WTC11 (cell line): ENCODE measurements around the gene SMIM26. TPM values are rescaled to one million over a fixed set of nuclear protein-coding genes. Genes with fewer than 3 reads are reported as not detected.

Experiments
- ATAC-seq: fragments of 200-7000 bp; cut with Tn5 transposase; 2 replicates; pipeline ENCODE4 v1.10.0; 2021; ENCODE audit warnings: mild to moderate bottlenecking, moderate library complexity
- CTCF ChIA-PET: fragments of 300-600 bp; sonication (Branson Sonifier 250); formaldehyde crosslinking; loops from one replicate; lab custom pipeline; 2021; ENCODE audit warnings: antibody characterized with exemption; lab: Charles Lee
- POLR2A ChIA-PET: fragments of 350-600 bp; sonication (Branson Sonifier 250); formaldehyde crosslinking; loops from one replicate; lab custom pipeline; 2021; ENCODE audit warnings: antibody characterized with exemption; lab: Charles Lee
- DNase-seq: peaks from one replicate; pipeline ENCODE4 v3.0.0; 2021; ENCODE audit warnings: low spot score
- H3K27ac Mint-ChIP-seq: 2 replicates; pipeline ENCODE4 v1.8.0; 2021; ENCODE audit warnings: mixed read lengths
- H3K27me3 Mint-ChIP-seq: 2 replicates; pipeline ENCODE4 v1.8.0; 2021; ENCODE audit warnings: low read depth, mild to moderate bottlenecking, moderate library complexity, mixed read lengths
- H3K36me3 Mint-ChIP-seq: 2 replicates; pipeline ENCODE4 v1.8.0; 2021; ENCODE audit warnings: mixed read lengths
- H3K4me1 Mint-ChIP-seq: 2 replicates; pipeline ENCODE4 v1.8.0; 2022; ENCODE audit warnings: mixed read lengths
- H3K4me3 Mint-ChIP-seq: 2 replicates; pipeline ENCODE4 v1.8.0; 2021; ENCODE audit warnings: mild to moderate bottlenecking, moderate library complexity, mixed read lengths
- H3K9me3 Mint-ChIP-seq: 2 replicates; pipeline ENCODE4 v1.8.0; 2021; ENCODE audit warnings: mixed read lengths
- EMX1 ChIP-seq: fragments of 250-450 bp; sonication (Bioruptor Pico); IDR thresholded peaks from 2 replicates; pipeline ENCODE4 v1.8.0; 2021; ENCODE audit warnings: mild to moderate bottlenecking
- ESRRA ChIP-seq: sonication (generic); formaldehyde crosslinking; IDR thresholded peaks from 2 replicates; pipeline ENCODE4 v1.8.1; 2022; ENCODE audit warnings: mild to moderate bottlenecking, missing genetic modification reagents, borderline replicate concordance
- HMGA2 ChIP-seq: fragments of 250-450 bp; sonication (Bioruptor Pico); IDR thresholded peaks from 2 replicates; pipeline ENCODE4 v1.4.0; 2021; ENCODE audit warnings: mild to moderate bottlenecking, moderate library complexity
- JAZF1 ChIP-seq: fragments of 250-450 bp; sonication (Bioruptor Pico); IDR thresholded peaks from 2 replicates; pipeline ENCODE4 v1.9.0; 2021; ENCODE audit warnings: moderate library complexity, mild to moderate bottlenecking, inconsistent platforms
- JUN ChIP-seq: sonication (generic); formaldehyde crosslinking; IDR thresholded peaks from 2 replicates; pipeline ENCODE4 v1.8.0; 2023; ENCODE audit warnings: mild to moderate bottlenecking, missing genetic modification reagents
- PRRX2 ChIP-seq: fragments of 250-450 bp; sonication (Bioruptor Pico); IDR thresholded peaks from 2 replicates; pipeline ENCODE4 v1.8.0; 2021; ENCODE audit warnings: mild to moderate bottlenecking
- ZNF121 ChIP-seq: sonication (generic); formaldehyde crosslinking; IDR thresholded peaks from 2 replicates; pipeline ENCODE4 v1.8.0; 2023; ENCODE audit warnings: missing genetic modification reagents
- ZNF138 ChIP-seq: sonication (generic); formaldehyde crosslinking; conservative IDR thresholded peaks from 2 replicates; pipeline ENCODE4 v1.8.1; 2022; ENCODE audit warnings: mild to moderate bottlenecking, moderate library complexity, missing genetic modification reagents
- ZNF263 ChIP-seq: sonication (generic); formaldehyde crosslinking; IDR thresholded peaks from 2 replicates; pipeline ENCODE4 v1.8.1; 2022; ENCODE audit warnings: low read depth, mild to moderate bottlenecking, moderate library complexity, missing genetic modification reagents
- ZNF416 ChIP-seq: fragments of 250-450 bp; sonication (Bioruptor Pico); IDR thresholded peaks from 2 replicates; pipeline ENCODE4 v1.9.0; 2021; ENCODE audit warnings: mild to moderate bottlenecking, inconsistent platforms
- ZNF671 ChIP-seq: fragments of 250-450 bp; sonication (Bioruptor Pico); IDR thresholded peaks from 2 replicates; pipeline ENCODE4 v1.8.0; 2021; ENCODE audit warnings: mild to moderate bottlenecking
- total RNA-seq: library from RNA; stranded (reverse); gene quantifications from 3 replicates; pipeline ENCODE4 v1.2.3, GENCODE V29; 2021
- TF ChIP-seq, protein P1 (sequence below): sonication (generic); formaldehyde crosslinking; IDR thresholded peaks from 2 replicates; pipeline ENCODE4 v1.8.0; 2023; ENCODE audit warnings: mild to moderate bottlenecking, missing genetic modification reagents
- TF ChIP-seq, protein P2 (sequence below): sonication (generic); formaldehyde crosslinking; IDR thresholded peaks from 2 replicates; pipeline ENCODE4 v1.8.1; 2023; ENCODE audit warnings: mild to moderate bottlenecking, missing genetic modification reagents, moderate library complexity
- TF ChIP-seq, protein P3 (sequence below): sonication (generic); formaldehyde crosslinking; IDR thresholded peaks from 2 replicates; pipeline ENCODE4 v1.8.1; 2022; ENCODE audit warnings: low read depth, mild to moderate bottlenecking, moderate library complexity, missing genetic modification reagents, borderline replicate concordance
- TF ChIP-seq, protein P4 (sequence below): sonication (generic); formaldehyde crosslinking; IDR thresholded peaks from 2 replicates; pipeline ENCODE4 v1.8.0; 2022; ENCODE audit warnings: mild to moderate bottlenecking, missing genetic modification reagents
- TF ChIP-seq, protein P5 (sequence below): fragments of 250-450 bp; sonication (Bioruptor Pico); IDR thresholded peaks from 2 replicates; pipeline ENCODE4 v1.9.0; 2021; ENCODE audit warnings: mild to moderate bottlenecking, borderline replicate concordance

Gene SMIM26
- total RNA-seq, 1 experiment from 2014 or later = 71.9 TPM

DNA sequence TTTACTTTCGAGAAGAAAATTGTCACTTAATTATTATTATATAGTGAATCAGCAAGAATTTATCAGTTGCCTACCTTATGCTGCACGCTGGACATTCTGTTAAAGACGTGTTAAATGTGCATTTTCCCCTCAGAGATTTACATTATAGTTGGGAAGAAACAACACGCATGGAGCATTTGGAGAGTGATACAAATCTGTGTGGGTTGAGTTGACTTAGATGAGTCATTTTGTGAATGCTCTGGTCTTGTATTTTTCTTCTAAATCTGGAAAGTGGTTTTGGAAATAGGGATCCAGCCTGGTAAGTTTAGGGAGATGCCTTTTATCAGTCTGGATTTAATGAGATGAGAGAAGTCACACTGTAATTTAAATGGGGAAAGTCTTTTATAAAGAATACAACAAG lies 24.0 kb upstream of the SMIM26 start:
- H3K27me3 Mint-ChIP-seq = no peaks in the 10 kb centered on the region
- H3K27ac Mint-ChIP-seq = no peak overlapping the region
- H3K36me3 Mint-ChIP-seq = peaks cover 56% of the 10 kb centered on the region
- H3K4me3 Mint-ChIP-seq = no peak overlapping the region
- TF ChIP-seq ZNF416 (CRISPR knock-in tag) (no peak), ZNF263 (CRISPR knock-in tag) (no peak), EMX1 (CRISPR knock-in tag) (no peak), PRRX2 (CRISPR knock-in tag) (no peak), ZNF671 (CRISPR knock-in tag) (no peak), HMGA2 (CRISPR knock-in tag) (no peak), ZNF121 (CRISPR knock-in tag) (no peak), ESRRA (CRISPR knock-in tag) (no peak), JAZF1 (no peak)
- TF ChIP-seq, protein P1, sequence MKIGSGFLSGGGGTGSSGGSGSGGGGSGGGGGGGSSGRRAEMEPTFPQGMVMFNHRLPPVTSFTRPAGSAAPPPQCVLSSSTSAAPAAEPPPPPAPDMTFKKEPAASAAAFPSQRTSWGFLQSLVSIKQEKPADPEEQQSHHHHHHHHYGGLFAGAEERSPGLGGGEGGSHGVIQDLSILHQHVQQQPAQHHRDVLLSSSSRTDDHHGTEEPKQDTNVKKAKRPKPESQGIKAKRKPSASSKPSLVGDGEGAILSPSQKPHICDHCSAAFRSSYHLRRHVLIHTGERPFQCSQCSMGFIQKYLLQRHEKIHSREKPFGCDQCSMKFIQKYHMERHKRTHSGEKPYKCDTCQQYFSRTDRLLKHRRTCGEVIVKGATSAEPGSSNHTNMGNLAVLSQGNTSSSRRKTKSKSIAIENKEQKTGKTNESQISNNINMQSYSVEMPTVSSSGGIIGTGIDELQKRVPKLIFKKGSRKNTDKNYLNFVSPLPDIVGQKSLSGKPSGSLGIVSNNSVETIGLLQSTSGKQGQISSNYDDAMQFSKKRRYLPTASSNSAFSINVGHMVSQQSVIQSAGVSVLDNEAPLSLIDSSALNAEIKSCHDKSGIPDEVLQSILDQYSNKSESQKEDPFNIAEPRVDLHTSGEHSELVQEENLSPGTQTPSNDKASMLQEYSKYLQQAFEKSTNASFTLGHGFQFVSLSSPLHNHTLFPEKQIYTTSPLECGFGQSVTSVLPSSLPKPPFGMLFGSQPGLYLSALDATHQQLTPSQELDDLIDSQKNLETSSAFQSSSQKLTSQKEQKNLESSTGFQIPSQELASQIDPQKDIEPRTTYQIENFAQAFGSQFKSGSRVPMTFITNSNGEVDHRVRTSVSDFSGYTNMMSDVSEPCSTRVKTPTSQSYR (CRISPR knock-in tag) = no peak
- TF ChIP-seq, protein P2, sequence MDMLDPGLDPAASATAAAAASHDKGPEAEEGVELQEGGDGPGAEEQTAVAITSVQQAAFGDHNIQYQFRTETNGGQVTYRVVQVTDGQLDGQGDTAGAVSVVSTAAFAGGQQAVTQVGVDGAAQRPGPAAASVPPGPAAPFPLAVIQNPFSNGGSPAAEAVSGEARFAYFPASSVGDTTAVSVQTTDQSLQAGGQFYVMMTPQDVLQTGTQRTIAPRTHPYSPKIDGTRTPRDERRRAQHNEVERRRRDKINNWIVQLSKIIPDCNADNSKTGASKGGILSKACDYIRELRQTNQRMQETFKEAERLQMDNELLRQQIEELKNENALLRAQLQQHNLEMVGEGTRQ (CRISPR knock-in tag) = no peak
- TF ChIP-seq, protein P3, sequence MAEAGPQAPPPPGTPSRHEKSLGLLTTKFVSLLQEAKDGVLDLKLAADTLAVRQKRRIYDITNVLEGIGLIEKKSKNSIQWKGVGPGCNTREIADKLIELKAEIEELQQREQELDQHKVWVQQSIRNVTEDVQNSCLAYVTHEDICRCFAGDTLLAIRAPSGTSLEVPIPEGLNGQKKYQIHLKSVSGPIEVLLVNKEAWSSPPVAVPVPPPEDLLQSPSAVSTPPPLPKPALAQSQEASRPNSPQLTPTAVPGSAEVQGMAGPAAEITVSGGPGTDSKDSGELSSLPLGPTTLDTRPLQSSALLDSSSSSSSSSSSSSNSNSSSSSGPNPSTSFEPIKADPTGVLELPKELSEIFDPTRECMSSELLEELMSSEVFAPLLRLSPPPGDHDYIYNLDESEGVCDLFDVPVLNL (CRISPR knock-in tag) = no peak
- H3K4me1 Mint-ChIP-seq = no peaks in the 10 kb centered on the region
- POLR2A ChIA-PET = no interaction called here
- CTCF ChIA-PET = no interaction called here
- ATAC-seq (no peak), DNase-seq (no peak)
- no peaks in the 10 kb centered on the region for H3K9me3 Mint-ChIP-seq

DNA sequence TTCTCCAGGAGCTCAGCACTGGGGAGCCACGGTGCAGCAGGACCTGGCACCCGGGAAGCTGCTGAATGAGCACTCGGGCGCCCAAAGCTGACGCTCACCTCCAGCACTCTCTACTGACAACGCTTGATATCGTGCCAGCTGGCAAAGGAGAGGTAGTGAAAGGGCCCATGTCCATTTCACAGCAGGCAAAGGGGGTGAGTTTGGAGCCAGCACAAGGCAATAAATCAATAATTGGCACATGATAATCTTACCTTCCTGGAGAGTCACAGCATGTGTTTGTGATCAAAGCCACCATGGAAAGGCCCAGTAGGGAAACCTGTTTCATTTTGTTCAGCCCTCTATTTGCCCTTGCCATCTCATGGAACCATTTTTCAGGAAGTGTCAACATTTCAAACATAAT lies 23.3 kb upstream of the SMIM26 start:
- Mint-ChIP-seq H3K9me3 (no peaks in the 10 kb centered on the region), H3K36me3 (peaks cover 55% of the 10 kb centered on the region), H3K4me3 (no peak overlapping the region), H3K27ac (no peak overlapping the region), H3K27me3 (no peaks in the 10 kb centered on the region), H3K4me1 (no peaks in the 10 kb centered on the region)
- ATAC-seq (no peak), DNase-seq (no peak)
- ChIA-PET POLR2A (no interaction called here), CTCF (no interaction called here)
- TF ChIP-seq, protein P4, sequence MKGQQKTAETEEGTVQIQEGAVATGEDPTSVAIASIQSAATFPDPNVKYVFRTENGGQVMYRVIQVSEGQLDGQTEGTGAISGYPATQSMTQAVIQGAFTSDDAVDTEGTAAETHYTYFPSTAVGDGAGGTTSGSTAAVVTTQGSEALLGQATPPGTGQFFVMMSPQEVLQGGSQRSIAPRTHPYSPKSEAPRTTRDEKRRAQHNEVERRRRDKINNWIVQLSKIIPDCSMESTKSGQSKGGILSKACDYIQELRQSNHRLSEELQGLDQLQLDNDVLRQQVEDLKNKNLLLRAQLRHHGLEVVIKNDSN = no peak
- TF ChIP-seq ZNF138 (CRISPR knock-in tag) = no peak

DNA sequence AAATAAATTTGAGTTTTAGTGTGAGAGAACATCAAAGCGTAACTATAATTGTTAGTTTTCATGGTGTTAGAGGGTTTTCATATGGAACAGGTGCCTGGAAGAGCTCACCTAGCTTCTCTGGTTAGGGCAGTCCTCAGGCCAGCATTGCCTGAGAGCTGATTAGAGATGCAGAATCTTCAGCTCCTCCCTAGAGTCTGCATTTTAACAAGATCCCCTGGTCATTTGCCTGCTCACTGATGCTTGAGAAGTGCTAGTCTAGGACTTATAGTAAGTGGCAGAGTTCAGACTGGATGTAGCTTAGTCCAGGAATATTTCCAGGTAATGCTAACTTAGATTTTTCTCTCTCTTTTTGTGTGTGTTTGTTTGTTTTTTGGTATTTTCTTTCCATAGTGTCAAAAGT lies 21.7 kb upstream of the SMIM26 start:
- DNase-seq (no peak), ATAC-seq (no peak)
- Mint-ChIP-seq H3K27ac (no peak overlapping the region), H3K4me3 (no peak overlapping the region), H3K4me1 (no peaks in the 10 kb centered on the region), H3K27me3 (no peaks in the 10 kb centered on the region), H3K36me3 (peaks cover 56% of the 10 kb centered on the region), H3K9me3 (no peaks in the 10 kb centered on the region)
- TF ChIP-seq JUN (CRISPR knock-in tag) = no peak
- TF ChIP-seq, protein P5, sequence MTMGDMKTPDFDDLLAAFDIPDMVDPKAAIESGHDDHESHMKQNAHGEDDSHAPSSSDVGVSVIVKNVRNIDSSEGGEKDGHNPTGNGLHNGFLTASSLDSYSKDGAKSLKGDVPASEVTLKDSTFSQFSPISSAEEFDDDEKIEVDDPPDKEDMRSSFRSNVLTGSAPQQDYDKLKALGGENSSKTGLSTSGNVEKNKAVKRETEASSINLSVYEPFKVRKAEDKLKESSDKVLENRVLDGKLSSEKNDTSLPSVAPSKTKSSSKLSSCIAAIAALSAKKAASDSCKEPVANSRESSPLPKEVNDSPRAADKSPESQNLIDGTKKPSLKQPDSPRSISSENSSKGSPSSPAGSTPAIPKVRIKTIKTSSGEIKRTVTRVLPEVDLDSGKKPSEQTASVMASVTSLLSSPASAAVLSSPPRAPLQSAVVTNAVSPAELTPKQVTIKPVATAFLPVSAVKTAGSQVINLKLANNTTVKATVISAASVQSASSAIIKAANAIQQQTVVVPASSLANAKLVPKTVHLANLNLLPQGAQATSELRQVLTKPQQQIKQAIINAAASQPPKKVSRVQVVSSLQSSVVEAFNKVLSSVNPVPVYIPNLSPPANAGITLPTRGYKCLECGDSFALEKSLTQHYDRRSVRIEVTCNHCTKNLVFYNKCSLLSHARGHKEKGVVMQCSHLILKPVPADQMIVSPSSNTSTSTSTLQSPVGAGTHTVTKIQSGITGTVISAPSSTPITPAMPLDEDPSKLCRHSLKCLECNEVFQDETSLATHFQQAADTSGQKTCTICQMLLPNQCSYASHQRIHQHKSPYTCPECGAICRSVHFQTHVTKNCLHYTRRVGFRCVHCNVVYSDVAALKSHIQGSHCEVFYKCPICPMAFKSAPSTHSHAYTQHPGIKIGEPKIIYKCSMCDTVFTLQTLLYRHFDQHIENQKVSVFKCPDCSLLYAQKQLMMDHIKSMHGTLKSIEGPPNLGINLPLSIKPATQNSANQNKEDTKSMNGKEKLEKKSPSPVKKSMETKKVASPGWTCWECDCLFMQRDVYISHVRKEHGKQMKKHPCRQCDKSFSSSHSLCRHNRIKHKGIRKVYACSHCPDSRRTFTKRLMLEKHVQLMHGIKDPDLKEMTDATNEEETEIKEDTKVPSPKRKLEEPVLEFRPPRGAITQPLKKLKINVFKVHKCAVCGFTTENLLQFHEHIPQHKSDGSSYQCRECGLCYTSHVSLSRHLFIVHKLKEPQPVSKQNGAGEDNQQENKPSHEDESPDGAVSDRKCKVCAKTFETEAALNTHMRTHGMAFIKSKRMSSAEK = no peak
- POLR2A ChIA-PET = no interaction called here
- CTCF ChIA-PET = no interaction called here
